SU-DHL-6 (cell line): ENCODE results near the gene HOXB6.

ENCODE experiments used
- CTCF ChIP-seq: fragments of 200-600 bp; sonication (generic); IDR thresholded peaks from one replicate; pipeline ENCODE4 v1.5.1; 2017; ENCODE audit warnings: antibody characterized with exemption, mild to moderate bottlenecking, low read length, moderate library complexity; ENCODE audit not compliant: insufficient read depth, poor library complexity, severe bottlenecking
- EZH2phosphoT487 ChIP-seq: fragments of 200-600 bp; sonication (generic), shearing (Covaris generic); conservative IDR thresholded peaks from 2 replicates; pipeline ENCODE4 v1.6.1; 2018; ENCODE audit warnings: mild to moderate bottlenecking, antibody characterized with exemption, low read length, moderate library complexity, mixed read lengths

- TF ChIP-seq CTCF (no peak), EZH2phosphoT487 (no peak)
Observed at GRCh38 chr17:48608494-48608834, 3.7 kb upstream of the HOXB6 start.
